Gastroesophageal sphincter (tissue), 3 donors: ENCODE measurements around the gene RPL19.

Experiments
- EP300 ChIP-seq: sonication (generic); formaldehyde crosslinking; IDR thresholded peaks from one replicate; pipeline ENCODE4 v1.6.1; 2017; ENCODE audit warnings: antibody characterized with exemption, mild to moderate bottlenecking
- POLR2A ChIP-seq, 2 donors: fragments of 450-650 bp; IDR thresholded peaks; one replicate each; pipeline ENCODE4 v1.6.1; 2017; ENCODE audit warnings: antibody characterized with exemption in 2 of 2, mild to moderate bottlenecking in 2 of 2, moderate library complexity in 1 of 2
- POLR2AphosphoS5 ChIP-seq: sonication (generic); formaldehyde crosslinking; IDR thresholded peaks from one replicate; pipeline ENCODE4 v1.6.1; 2017; ENCODE audit warnings: antibody characterized with exemption
- TF ChIP-seq, protein P1 (sequence below), 4 experiments: fragments of 200-600 bp in 2 of 4; fragments of 450-650 bp in 2 of 4; sonication (generic) in 1 of 4; IDR thresholded peaks; one replicate each; pipeline ENCODE4 v1.5.1; 2017 to 2019; ENCODE audit warnings: antibody characterized with exemption in 4 of 4, mild to moderate bottlenecking in 2 of 4, moderate library complexity in 2 of 4

DNA sequence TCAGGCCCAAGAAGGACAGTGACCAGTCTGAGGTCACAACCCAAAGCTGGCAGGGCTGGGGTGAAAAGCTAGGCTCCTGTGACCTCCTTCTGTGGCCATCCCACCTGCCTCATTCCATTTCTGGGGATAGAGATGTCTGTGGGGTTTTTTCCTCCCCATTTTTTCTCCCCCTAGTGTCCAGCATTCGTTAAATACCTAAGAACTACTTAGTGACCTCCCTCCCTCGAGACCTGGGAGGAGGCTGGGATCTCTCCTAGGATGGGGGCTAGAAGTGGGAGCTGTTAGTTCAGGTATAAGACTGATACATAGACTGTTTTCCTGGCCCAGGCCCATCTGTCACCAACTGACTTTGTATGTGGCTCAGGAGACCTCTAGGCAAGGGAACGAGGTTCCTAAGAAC is 46.2 kb downstream of the RPL19 start:
- TF ChIP-seq, protein P1, sequence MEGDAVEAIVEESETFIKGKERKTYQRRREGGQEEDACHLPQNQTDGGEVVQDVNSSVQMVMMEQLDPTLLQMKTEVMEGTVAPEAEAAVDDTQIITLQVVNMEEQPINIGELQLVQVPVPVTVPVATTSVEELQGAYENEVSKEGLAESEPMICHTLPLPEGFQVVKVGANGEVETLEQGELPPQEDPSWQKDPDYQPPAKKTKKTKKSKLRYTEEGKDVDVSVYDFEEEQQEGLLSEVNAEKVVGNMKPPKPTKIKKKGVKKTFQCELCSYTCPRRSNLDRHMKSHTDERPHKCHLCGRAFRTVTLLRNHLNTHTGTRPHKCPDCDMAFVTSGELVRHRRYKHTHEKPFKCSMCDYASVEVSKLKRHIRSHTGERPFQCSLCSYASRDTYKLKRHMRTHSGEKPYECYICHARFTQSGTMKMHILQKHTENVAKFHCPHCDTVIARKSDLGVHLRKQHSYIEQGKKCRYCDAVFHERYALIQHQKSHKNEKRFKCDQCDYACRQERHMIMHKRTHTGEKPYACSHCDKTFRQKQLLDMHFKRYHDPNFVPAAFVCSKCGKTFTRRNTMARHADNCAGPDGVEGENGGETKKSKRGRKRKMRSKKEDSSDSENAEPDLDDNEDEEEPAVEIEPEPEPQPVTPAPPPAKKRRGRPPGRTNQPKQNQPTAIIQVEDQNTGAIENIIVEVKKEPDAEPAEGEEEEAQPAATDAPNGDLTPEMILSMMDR (IDR thresholded peaks at IDR 0.05), result no peak
- TF ChIP-seq EP300 (no peak), POLR2A (IDR thresholded peaks at IDR 0.05) (no peak), POLR2AphosphoS5 (no peak)
